Neural cell (in vitro differentiated cells): ENCODE data around the gene KDM1A.

ENCODE experiments used
- CTCF ChIP-seq: fragments of 450-650 bp; IDR thresholded peaks from 2 replicates; pipeline ENCODE4 v1.5.1; 2014; ENCODE audit warnings: antibody characterized with exemption, mild to moderate bottlenecking, moderate library complexity; ENCODE audit not compliant: poor library complexity, severe bottlenecking
- EP300 ChIP-seq: fragments of 450-650 bp; conservative IDR thresholded peaks from 2 replicates; pipeline ENCODE4 v1.6.1; 2014; ENCODE audit warnings: antibody characterized with exemption, mild to moderate bottlenecking, moderate library complexity; ENCODE audit not compliant: poor library complexity, severe bottlenecking
- EZH2 ChIP-seq: fragments of 200-600, 300-800 bp; shearing (Covaris generic), sonication (generic); IDR thresholded peaks from 2 replicates; pipeline ENCODE4 v1.6.1; 2014; ENCODE audit warnings: antibody characterized with exemption, low read length, borderline replicate concordance, mild to moderate bottlenecking; ENCODE audit not compliant: insufficient read depth, poor library complexity, severe bottlenecking
- MXI1 ChIP-seq: fragments of 450-650 bp; conservative IDR thresholded peaks from 2 replicates; pipeline ENCODE4 v1.6.1; 2014; ENCODE audit warnings: antibody characterized with exemption, mild to moderate bottlenecking; ENCODE audit not compliant: poor library complexity, severe bottlenecking
- POLR2AphosphoS5 ChIP-seq: IDR thresholded peaks from 2 replicates; pipeline ENCODE4 v1.6.1; 2012
- RAD21 ChIP-seq: fragments of 450-650 bp; conservative IDR thresholded peaks from 2 replicates; pipeline ENCODE4 v1.6.1; 2014; ENCODE audit warnings: antibody characterized with exemption, mild to moderate bottlenecking, moderate library complexity

- TF ChIP-seq CTCF (no peak), POLR2AphosphoS5 (no peak), RAD21 (no peak), EZH2 (no peak), MXI1 (no peak), EP300 (no peak)
These were observed 24.8 kb downstream of the KDM1A start for GRCh38 chr1:23044035-23044434.
